CD4-positive, alpha-beta T cell (primary cell): ENCODE results near the gene SNX24. TPM values are rescaled to one million over a fixed set of nuclear protein-coding genes. Genes with fewer than 3 reads are reported as not detected.

Experiments used
- ATAC-seq: fragments of 200-7000 bp; cut with Tn5 transposase; one replicate; pipeline ENCODE4 v1.10.0; 2022; ENCODE audit warnings: mild to moderate bottlenecking; ENCODE audit not compliant: poor library complexity
- CTCF ChIA-PET: fragments of 350-600 bp; sonication (Branson Sonifier 250); formaldehyde crosslinking; loops from one replicate; lab custom pipeline; 2021; ENCODE audit warnings: antibody characterized with exemption, inconsistent platforms; lab: Charles Lee
- POLR2A ChIA-PET: fragments of 350-600 bp; sonication (Branson Sonifier 250); formaldehyde crosslinking; loops from one replicate; lab custom pipeline; 2021; ENCODE audit warnings: antibody characterized with exemption, inconsistent platforms; lab: Charles Lee
- DNase-seq, 14 experiments: peaks; one replicate each; pipeline ENCODE4 v3.0.0-alpha.2; 2013 to 2020; ENCODE audit warnings: mixed read lengths in 2 of 14
- H3K27ac ChIP-seq, 2 donors: one replicate each; pipeline versions ENCODE4 v1.5.1 to v1.7.0; 2013; ENCODE audit warnings: low read length in 2 of 2, low read depth in 1 of 2, mild to moderate bottlenecking in 1 of 2
- H3K27me3 ChIP-seq, 2 experiments: 1 replicate in 1 of 2; 2 replicates in 1 of 2; pipeline versions ENCODE4 v1.6.1 to v1.7.0; 2013; ENCODE audit warnings: low read length in 2 of 2, control low read depth in 1 of 2, mild to moderate bottlenecking in 1 of 2, moderate library complexity in 1 of 2; ENCODE audit not compliant: insufficient read depth in 2 of 2, control insufficient read depth in 1 of 2
- H3K36me3 ChIP-seq: one replicate; pipeline ENCODE4 v1.6.1; 2013; ENCODE audit warnings: low read length, control low read depth; ENCODE audit not compliant: insufficient read depth
- H3K4me1 ChIP-seq: one replicate; pipeline ENCODE4 v1.6.1; 2013; ENCODE audit warnings: low read length, control low read depth; ENCODE audit not compliant: insufficient read depth
- H3K4me3 ChIP-seq: one replicate; pipeline ENCODE4 v1.5.1; 2013; ENCODE audit warnings: mild to moderate bottlenecking, low read length, moderate library complexity
- H3K9me3 ChIP-seq, 2 experiments: 1 replicate in 1 of 2; 2 replicates in 1 of 2; pipeline versions ENCODE4 v1.6.1 to v1.7.0; 2013; ENCODE audit warnings: low read length in 2 of 2, mild to moderate bottlenecking in 2 of 2, control low read depth in 1 of 2, moderate library complexity in 1 of 2; ENCODE audit not compliant: control insufficient read depth in 1 of 2, insufficient read depth in 1 of 2
- H3K27ac Mint-ChIP-seq: one replicate; pipeline ENCODE4 v1.8.0; 2020; ENCODE audit warnings: mixed read lengths
- H3K27me3 Mint-ChIP-seq: one replicate; pipeline ENCODE4 v1.8.0; 2021; ENCODE audit warnings: mixed read lengths
- H3K36me3 Mint-ChIP-seq: one replicate; pipeline ENCODE4 v1.8.0; 2021; ENCODE audit warnings: low read depth, mixed read lengths
- H3K4me1 Mint-ChIP-seq: one replicate; pipeline ENCODE4 v1.8.0; 2021; ENCODE audit warnings: low read depth, mixed read lengths
- H3K4me3 Mint-ChIP-seq: one replicate; pipeline ENCODE4 v1.8.0; 2020; ENCODE audit warnings: mild to moderate bottlenecking, mixed read lengths
- H3K9me3 Mint-ChIP-seq: one replicate; pipeline ENCODE4 v1.8.0; 2020; ENCODE audit warnings: mixed read lengths
- intact Hi-C, 2 experiments: fragments of 100-400 bp; cut with DNase I in 1 of 2; cut with micrococcal nuclease in 1 of 2; formaldehyde crosslinking; loops; one replicate each; pipeline versions ENCODE4 v1.15.1 to v1.9.0; 2023 to 2025; cut with DNase I, micrococcal nuclease
- total RNA-seq, 174 experiments: library from RNA in 2 of 174; stranded (reverse) in 2 of 174; gene quantifications; one replicate each; pipeline ENCODE4 v1.2.3 and lab custom pipeline; 2021 to 2026
- TF ChIP-seq, protein P1 (sequence below): fragments of 200-600 bp; IDR thresholded peaks from one replicate; pipeline ENCODE4 v1.8.0; 2022; ENCODE audit warnings: antibody characterized with exemption, mild to moderate bottlenecking

Gene SNX24
- total RNA-seq, 2 experiments from 2014 or later: 2.3 to 3.0 TPM

DNA sequence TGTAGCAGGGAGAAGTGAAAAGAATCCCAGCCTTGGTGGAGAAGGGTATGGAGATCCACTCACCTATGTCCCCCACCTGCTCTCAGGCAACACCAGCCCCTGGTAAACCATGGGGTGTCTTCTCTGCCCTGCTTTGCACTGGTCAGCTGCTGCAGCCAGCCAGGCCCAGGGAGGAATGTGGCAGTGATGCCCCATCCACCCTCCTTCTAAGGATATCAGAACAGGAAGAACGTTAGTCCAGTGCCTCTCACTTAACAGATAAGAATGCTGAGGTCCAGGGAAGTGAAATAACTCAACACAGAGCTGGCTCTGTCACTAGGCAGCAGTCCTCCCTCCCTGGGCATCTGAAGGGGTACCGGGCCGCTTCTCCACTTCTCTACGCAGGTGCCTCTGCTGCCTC is 200.8 kb downstream of the SNX24 start:
- Histone ChIP-seq H3K4me1 (no peaks in the 10 kb centered on the region), H3K27me3 (peaks cover 6 to 12% of the 10 kb centered on the region in 2 experiments), H3K4me3 (no peak overlapping the region), H3K27ac (no peak overlapping the region), H3K9me3 (peaks cover 0 to 5% of the 10 kb centered on the region in 2 experiments), H3K36me3 (no peaks in the 10 kb centered on the region)
- Mint-ChIP-seq H3K27me3 (peaks cover 62% of the 10 kb centered on the region), H3K4me1 (no peaks in the 10 kb centered on the region), H3K4me3 (no peak overlapping the region), H3K27ac (no peak overlapping the region), H3K9me3 (peaks cover 4% of the 10 kb centered on the region), H3K36me3 (no peaks in the 10 kb centered on the region)
- DNase-seq (no peak), ATAC-seq (no peak)
- TF ChIP-seq, protein P1, sequence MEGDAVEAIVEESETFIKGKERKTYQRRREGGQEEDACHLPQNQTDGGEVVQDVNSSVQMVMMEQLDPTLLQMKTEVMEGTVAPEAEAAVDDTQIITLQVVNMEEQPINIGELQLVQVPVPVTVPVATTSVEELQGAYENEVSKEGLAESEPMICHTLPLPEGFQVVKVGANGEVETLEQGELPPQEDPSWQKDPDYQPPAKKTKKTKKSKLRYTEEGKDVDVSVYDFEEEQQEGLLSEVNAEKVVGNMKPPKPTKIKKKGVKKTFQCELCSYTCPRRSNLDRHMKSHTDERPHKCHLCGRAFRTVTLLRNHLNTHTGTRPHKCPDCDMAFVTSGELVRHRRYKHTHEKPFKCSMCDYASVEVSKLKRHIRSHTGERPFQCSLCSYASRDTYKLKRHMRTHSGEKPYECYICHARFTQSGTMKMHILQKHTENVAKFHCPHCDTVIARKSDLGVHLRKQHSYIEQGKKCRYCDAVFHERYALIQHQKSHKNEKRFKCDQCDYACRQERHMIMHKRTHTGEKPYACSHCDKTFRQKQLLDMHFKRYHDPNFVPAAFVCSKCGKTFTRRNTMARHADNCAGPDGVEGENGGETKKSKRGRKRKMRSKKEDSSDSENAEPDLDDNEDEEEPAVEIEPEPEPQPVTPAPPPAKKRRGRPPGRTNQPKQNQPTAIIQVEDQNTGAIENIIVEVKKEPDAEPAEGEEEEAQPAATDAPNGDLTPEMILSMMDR: no peak
- POLR2A ChIA-PET: no interaction called here
- CTCF ChIA-PET: no interaction called here
- intact Hi-C loops: no loop called here

DNA sequence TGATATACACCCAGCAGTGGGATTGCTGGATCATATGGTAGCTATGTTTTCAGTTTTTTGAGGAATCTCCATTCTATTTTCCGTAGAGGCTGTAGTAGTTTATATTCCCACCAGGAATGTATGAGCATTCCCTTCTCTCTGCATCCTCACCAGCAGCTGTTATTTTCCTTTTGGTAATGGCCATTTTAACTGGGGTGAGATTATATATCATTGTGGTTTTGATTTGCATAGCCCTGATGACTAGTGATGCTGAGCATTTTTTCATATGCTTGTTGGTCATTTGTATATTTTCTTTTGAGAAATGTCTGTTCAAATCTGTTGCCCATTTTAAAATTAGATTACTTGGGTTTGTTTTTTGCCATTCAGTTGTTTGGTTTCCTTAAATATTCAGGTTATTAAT is 202.3 kb downstream of the SNX24 start:
- H3K27me3 ChIP-seq: peaks cover 6 to 12% of the 10 kb centered on the region in 2 experiments
- H3K36me3 Mint-ChIP-seq: no peaks in the 10 kb centered on the region
- H3K27ac Mint-ChIP-seq: no peak overlapping the region
- peaks cover 7% of the 10 kb centered on the region for H3K9me3 Mint-ChIP-seq
- intact Hi-C loops: no loop called here
- no peaks in the 10 kb centered on the region for H3K4me1 Mint-ChIP-seq
- ATAC-seq (no peak), DNase-seq (no peak)
- peaks cover 0 to 5% of the 10 kb centered on the region in 2 experiments for H3K9me3 ChIP-seq
- no peaks in the 10 kb centered on the region for H3K36me3 ChIP-seq
- H3K4me3 ChIP-seq: no peak overlapping the region
- H3K27me3 Mint-ChIP-seq: peaks cover 67% of the 10 kb centered on the region
- TF ChIP-seq, protein P1: no peak
- ChIA-PET POLR2A (no interaction called here), CTCF (no interaction called here)
- H3K27ac ChIP-seq: no peak overlapping the region
- H3K4me3 Mint-ChIP-seq: no peak overlapping the region
- no peaks in the 10 kb centered on the region for H3K4me1 ChIP-seq

DNA sequence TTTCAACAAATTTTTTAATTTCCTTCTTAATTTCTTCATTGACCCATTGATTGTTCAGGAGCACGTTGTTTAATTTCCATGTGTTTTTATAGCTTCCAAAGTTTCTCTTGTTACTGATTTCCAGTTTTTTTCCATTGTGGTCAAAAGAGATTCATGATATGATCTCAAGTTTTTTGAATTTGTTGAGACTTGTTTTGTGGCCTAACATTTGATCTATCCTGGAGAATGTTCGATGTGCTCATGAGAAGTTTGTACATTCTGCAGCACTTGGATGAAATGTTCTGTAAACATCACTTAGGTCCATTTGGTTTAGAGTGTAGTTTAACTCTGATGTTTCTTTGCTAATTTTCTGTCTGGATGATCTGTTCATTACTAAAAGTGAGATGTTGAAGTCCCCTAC is 205.8 kb downstream of the SNX24 start:
- Mint-ChIP-seq H3K4me3 (no peak overlapping the region), H3K36me3 (no peaks in the 10 kb centered on the region), H3K9me3 (peaks cover 11% of the 10 kb centered on the region), H3K4me1 (no peaks in the 10 kb centered on the region), H3K27me3 (peaks cover 66% of the 10 kb centered on the region), H3K27ac (no peak overlapping the region)
- Histone ChIP-seq H3K4me1 (no peaks in the 10 kb centered on the region), H3K4me3 (no peak overlapping the region), H3K36me3 (no peaks in the 10 kb centered on the region), H3K9me3 (peaks cover 4% of the 10 kb centered on the region in 2 experiments), H3K27ac (no peak overlapping the region), H3K27me3 (peaks cover 0 to 4% of the 10 kb centered on the region in 2 experiments)
- TF ChIP-seq, protein P1: no peak
- no peak for DNase-seq
- CTCF ChIA-PET: no interaction called here
- intact Hi-C loops: no loop called here
- no peak for ATAC-seq
- POLR2A ChIA-PET: no interaction called here

Other genes with a start within 250 kb of the SNX24 start
- gene SNX2, start 70.5 kb upstream of the SNX24 start, total RNA-seq: 10 to 100 TPM; 46.0 to 46.5 TPM
- not detected for gene PPIC, start 191.1 kb downstream of the SNX24 start, total RNA-seq
- gene PRDM6, start 243.6 kb downstream of the SNX24 start, total RNA-seq: not detected